Caco-2 (cell line): ENCODE data around the gene GRB10. TPM values are rescaled to one million over a fixed set of nuclear protein-coding genes. Genes with fewer than 3 reads are reported as not detected.

ENCODE experiments used
- BruUV-seq: library from RNA; stranded (reverse); fragments of 400-500 nt; replicated peaks from 2 replicates; lab custom pipeline; 2021; lab: Mats Ljungman, UMichigan
- CTCF ChIA-PET: fragments of 300-600 bp; sonication (Branson Sonifier 250); formaldehyde crosslinking; loops from one replicate; lab custom pipeline; 2022; ENCODE audit warnings: antibody characterized with exemption; lab: Charles Lee
- POLR2A ChIA-PET: fragments of 300-600 bp; sonication (Branson Sonifier 250); formaldehyde crosslinking; loops from one replicate; lab custom pipeline; 2022; ENCODE audit warnings: antibody characterized with exemption; lab: Charles Lee
- DNase-seq, 2 experiments: peaks; one replicate each; pipeline versions ENCODE4 v3.0.0 to v3.0.0-alpha.2; 2020 to 2022
- H3K27me3 ChIP-seq: replicated peaks from 2 replicates; pipeline ENCODE4 v1.6.0; 2011; ENCODE audit warnings: low read length; ENCODE audit not compliant: control insufficient read depth, insufficient read depth
- H3K36me3 ChIP-seq: 2 replicates; pipeline ENCODE4 v1.5.1; 2011; ENCODE audit warnings: low read length; ENCODE audit not compliant: control insufficient read depth, insufficient read depth
- H3K4me1 ChIP-seq: fragments of 250-450 bp; sonication (Bioruptor Pico); 2 replicates; pipeline ENCODE4 v1.5.1; 2020; ENCODE audit warnings: mild to moderate bottlenecking
- H3K4me3 ChIP-seq: 2 replicates; pipeline ENCODE4 v1.5.1; 2011; ENCODE audit warnings: low read depth, mild to moderate bottlenecking, control low read depth, low read length
- H3K9me3 ChIP-seq: fragments of 250-450 bp; sonication (Bioruptor Pico); 2 replicates; pipeline ENCODE4 v1.5.1; 2020; ENCODE audit warnings: mild to moderate bottlenecking, moderate library complexity
- H3K27ac Mint-ChIP-seq: one replicate; pipeline ENCODE4 v1.8.0; 2022; ENCODE audit warnings: mixed read lengths; ENCODE audit not compliant: unreplicated experiment
- H3K27me3 Mint-ChIP-seq: one replicate; pipeline ENCODE4 v1.8.0; 2022; ENCODE audit warnings: mixed read lengths; ENCODE audit not compliant: insufficient read depth, unreplicated experiment
- H3K36me3 Mint-ChIP-seq: one replicate; pipeline ENCODE4 v1.8.0; 2022; ENCODE audit warnings: mild to moderate bottlenecking, mixed read lengths; ENCODE audit not compliant: insufficient read depth, unreplicated experiment
- H3K4me1 Mint-ChIP-seq: one replicate; pipeline ENCODE4 v1.8.0; 2022; ENCODE audit warnings: low read depth, mixed read lengths; ENCODE audit not compliant: unreplicated experiment
- H3K4me3 Mint-ChIP-seq: one replicate; pipeline ENCODE4 v1.8.0; 2022; ENCODE audit warnings: mild to moderate bottlenecking, moderate library complexity, mixed read lengths; ENCODE audit not compliant: unreplicated experiment
- H3K9me3 Mint-ChIP-seq: one replicate; pipeline ENCODE4 v1.8.0; 2022; ENCODE audit warnings: mixed read lengths; ENCODE audit not compliant: unreplicated experiment
- CTCF ChIP-seq, 2 experiments: fragments of 200-600 bp in 1 of 2; IDR thresholded peaks; 1 replicate in 1 of 2; 2 replicates in 1 of 2; pipeline versions ENCODE4 v1.5.1 to v1.8.0; 2011 to 2022; ENCODE audit warnings: antibody characterized with exemption in 1 of 2, control low read depth in 1 of 2, inconsistent platforms in 1 of 2, low read depth in 1 of 2, low read length in 1 of 2, mild to moderate bottlenecking in 1 of 2, moderate library complexity in 1 of 2; ENCODE audit not compliant: insufficient read depth in 1 of 2, severe bottlenecking in 1 of 2, unreplicated experiment in 1 of 2
- intact Hi-C: fragments of 100-400 bp; cut with micrococcal nuclease; formaldehyde crosslinking; loops from one replicate; pipeline ENCODE4 v1.10.0; 2022; ENCODE audit not compliant: unreplicated experiment
- total RNA-seq: library from RNA; stranded (reverse); gene quantifications from 2 replicates; pipeline ENCODE4 v1.2.3, GENCODE V29; 2022

GRB10 gene
- total RNA-seq, 1 experiment from 2014 or later, result 79.3 TPM

- H3K4me3 Mint-ChIP-seq, result no peak overlapping the region
- intact Hi-C loops, result no loop called here
- peak in 1 of 2 experiments; percentile 36 for DNase-seq
- ChIA-PET POLR2A (no interaction called here), CTCF (no interaction called here)
- Histone ChIP-seq H3K4me1 (no peaks in the 10 kb centered on the region), H3K4me3 (no peak overlapping the region), H3K27me3 (no peaks in the 10 kb centered on the region), H3K36me3 (no peaks in the 10 kb centered on the region), H3K9me3 (no peaks in the 10 kb centered on the region)
- peaks cover 9% of the 10 kb centered on the region for H3K9me3 Mint-ChIP-seq
- peaks cover 9% of the 10 kb centered on the region for H3K4me1 Mint-ChIP-seq
- H3K27me3 Mint-ChIP-seq, result no peaks in the 10 kb centered on the region
- no TSS peak for BruUV-seq
- H3K27ac Mint-ChIP-seq, result peak overlapping the region; percentile 18
- no peak for TF ChIP-seq CTCF (IDR thresholded peaks at IDR 0.05; ENCODE audit: insufficient read depth in 1 of 2, low read depth in 1 of 2, low read length in 1 of 2, severe bottlenecking in 1 of 2, unreplicated experiment in 1 of 2)
- peaks cover 38% of the 10 kb centered on the region for H3K36me3 Mint-ChIP-seq
Measured at GRCh38 chr7:50685135-50686065, 97.3 kb downstream of the GRB10 start.

GRCh38 chr7:50684713-50685075, 98.0 kb downstream of the GRB10 start:
- CTCF ChIA-PET, result no interaction called here
- TF ChIP-seq CTCF (IDR thresholded peaks at IDR 0.05; ENCODE audit: insufficient read depth in 1 of 2, low read depth in 1 of 2, low read length in 1 of 2, severe bottlenecking in 1 of 2, unreplicated experiment in 1 of 2), result no peak
- Mint-ChIP-seq H3K27me3 (no peaks in the 10 kb centered on the region), H3K27ac (no peak overlapping the region), H3K4me3 (no peak overlapping the region), H3K4me1 (peaks cover 9% of the 10 kb centered on the region), H3K36me3 (peaks cover 38% of the 10 kb centered on the region), H3K9me3 (peaks cover 9% of the 10 kb centered on the region)
- Histone ChIP-seq H3K9me3 (no peaks in the 10 kb centered on the region), H3K36me3 (no peaks in the 10 kb centered on the region), H3K4me1 (no peaks in the 10 kb centered on the region), H3K27me3 (no peaks in the 10 kb centered on the region), H3K4me3 (no peak overlapping the region)
- no TSS peak for BruUV-seq
- DNase-seq, result no peak
- POLR2A ChIA-PET, result no interaction called here
- intact Hi-C loops, result no loop called here

GRCh38 chr7:50684011-50684712, 98.5 kb downstream of the GRB10 start:
- POLR2A ChIA-PET, result no interaction called here
- Histone ChIP-seq H3K9me3 (no peaks in the 10 kb centered on the region), H3K4me3 (no peak overlapping the region), H3K36me3 (no peaks in the 10 kb centered on the region), H3K4me1 (no peaks in the 10 kb centered on the region), H3K27me3 (no peaks in the 10 kb centered on the region)
- DNase-seq, result no peak
- Mint-ChIP-seq H3K9me3 (peaks cover 9% of the 10 kb centered on the region), H3K36me3 (peaks cover 37% of the 10 kb centered on the region), H3K27me3 (no peaks in the 10 kb centered on the region), H3K4me1 (peaks cover 9% of the 10 kb centered on the region), H3K4me3 (no peak overlapping the region), H3K27ac (no peak overlapping the region)
- no peak for TF ChIP-seq CTCF (IDR thresholded peaks at IDR 0.05; ENCODE audit: insufficient read depth in 1 of 2, low read depth in 1 of 2, low read length in 1 of 2, severe bottlenecking in 1 of 2, unreplicated experiment in 1 of 2)
- BruUV-seq, result no TSS peak
- intact Hi-C loops, result no loop called here
- CTCF ChIA-PET, result no interaction called here
